ENCODE measurements around the gene FIG4.

- no peak for TF ChIP-seq ZFP30 (CRISPR knock-in tag; IDR thresholded peaks at IDR 0.05)
- TF ChIP-seq ZFP3 (CRISPR knock-in tag; IDR thresholded peaks at IDR 0.05): no peak
- TF ChIP-seq BACH2 (CRISPR knock-in tag; IDR thresholded peaks at IDR 0.05; ENCODE audit: borderline replicate concordance): no peak
- no peak for TF ChIP-seq TSHZ2 (CRISPR knock-in tag; IDR thresholded peaks at IDR 0.05)
- TF ChIP-seq PATZ1 (CRISPR knock-in tag; IDR thresholded peaks at IDR 0.05; ENCODE audit: borderline replicate concordance): no peak
- no peak for TF ChIP-seq POU6F1 (CRISPR knock-in tag; IDR thresholded peaks at IDR 0.05; ENCODE audit: borderline replicate concordance, low read depth)
- no peak for TF ChIP-seq ZNF8 (CRISPR knock-in tag; IDR thresholded peaks at IDR 0.05)
- TF ChIP-seq OSR1 (CRISPR knock-in tag; IDR thresholded peaks at IDR 0.05): no peak
- no peak for TF ChIP-seq ISL1 (CRISPR knock-in tag; IDR thresholded peaks at IDR 0.05)
- TF ChIP-seq ZC3H10 (CRISPR knock-in tag; IDR thresholded peaks at IDR 0.05): no peak
- no peak for TF ChIP-seq ARNTL (CRISPR knock-in tag; IDR thresholded peaks at IDR 0.05; ENCODE audit: borderline replicate concordance, low read depth)
These were observed 183.5 kb downstream of the FIG4 start for GRCh38 chr6:109874621-109875020.
